H7 (cell line): ENCODE results near the gene ROS1. TPM values are rescaled to one million over a fixed set of nuclear protein-coding genes. Genes with fewer than 3 reads are reported as not detected.
"Not testable (repeated sequence)": the region's sequence is repeated elsewhere in the genome, so short reads cannot be mapped to it uniquely, and the experiment has no call there.

Source experiments
- DNase-seq: peaks from one replicate; pipeline ENCODE4 v3.0.0; 2012
- H3K27me3 ChIP-seq: 2 replicates; pipeline ENCODE4 v1.6.0; 2011; ENCODE audit warnings: mild to moderate bottlenecking, low read length; ENCODE audit not compliant: control insufficient read depth, insufficient read depth
- H3K36me3 ChIP-seq: replicated peaks from 2 replicates; pipeline ENCODE4 v1.5.1; 2011; ENCODE audit warnings: low read length; ENCODE audit not compliant: control insufficient read depth, insufficient read depth
- H3K4me3 ChIP-seq: 2 replicates; pipeline ENCODE4 v1.5.1; 2011; ENCODE audit warnings: low read depth, mild to moderate bottlenecking, control low read depth, low read length, moderate library complexity; ENCODE audit not compliant: insufficient read depth
- total RNA-seq: library from RNA; depleted of rRNA; stranded (reverse); fragments of >200 nt; shearing (Covaris generic); gene quantifications from 2 replicates; pipeline ENCODE4 v1.2.3, GENCODE V29; 2014; rRNA removed

ROS1 gene
- not detected in 2 replicates for total RNA-seq

- H3K27me3 ChIP-seq, result no peaks in the 10 kb centered on the region
- DNase-seq, result no peak
- H3K4me3 ChIP-seq, result no peak within 1 kb of the TSS
- H3K36me3 ChIP-seq, result no peaks in the 10 kb centered on the region
Observed at GRCh38 chr6:117425431-117426153, at the start of gene ROS1. Gene ROS1 (minus strand): TSS chr6:117425942. CDS start chr6:117425656, 286 bp downstream.

GRCh38 chr6:117473401-117473800, 47.7 kb upstream of the ROS1 start:
- Histone ChIP-seq H3K36me3 (no peaks in the 10 kb centered on the region), H3K27me3 (no peaks in the 10 kb centered on the region), H3K4me3 (no peak overlapping the region)
- no peak for DNase-seq

GRCh38 chr6:117472667-117473066, 46.9 kb upstream of the ROS1 start:
- Histone ChIP-seq H3K27me3 (no peaks in the 10 kb centered on the region), H3K4me3 (no peak overlapping the region), H3K36me3 (no peaks in the 10 kb centered on the region)
- no peak for DNase-seq

- Histone ChIP-seq H3K4me3 (no peak overlapping the region), H3K36me3 (no peaks in the 10 kb centered on the region), H3K27me3 (no peaks in the 10 kb centered on the region; the same call in 1 of the 2 replicates)
- no peak for DNase-seq
Observed at GRCh38 chr6:117469791-117470190, 44.0 kb upstream of the ROS1 start.

GRCh38 chr6:117469356-117469755, 43.6 kb upstream of the ROS1 start:
- no peak overlapping the region for H3K4me3 ChIP-seq
- H3K27me3 ChIP-seq, result no peaks in the 10 kb centered on the region; the same call in 1 of the 2 replicates
- DNase-seq, result no peak
- H3K36me3 ChIP-seq, result no peaks in the 10 kb centered on the region

- DNase-seq, H3K36me3 ChIP-seq, H3K27me3 ChIP-seq, H3K4me3 ChIP-seq: not testable (repeated sequence)
Observed at GRCh38 chr6:117468527-117468926, 42.8 kb upstream of the ROS1 start.

- DNase-seq, result no peak
- Histone ChIP-seq H3K36me3 (no peaks in the 10 kb centered on the region), H3K27me3 (no peaks in the 10 kb centered on the region; the same call in 1 of the 2 replicates), H3K4me3 (no peak overlapping the region)
Observed at GRCh38 chr6:117467876-117468275, 42.1 kb upstream of the ROS1 start.

GRCh38 chr6:117465691-117466090, 39.9 kb upstream of the ROS1 start:
- DNase-seq, result no peak
- Histone ChIP-seq H3K4me3 (no peak overlapping the region), H3K36me3 (no peaks in the 10 kb centered on the region), H3K27me3 (no peaks in the 10 kb centered on the region; the same call in 1 of the 2 replicates)

GRCh38 chr6:117464700-117465099, 39.0 kb upstream of the ROS1 start:
- Histone ChIP-seq H3K4me3 (no peak overlapping the region), H3K36me3 (no peaks in the 10 kb centered on the region), H3K27me3 (no peaks in the 10 kb centered on the region; the same call in 1 of the 2 replicates)
- DNase-seq, result no peak

- no peak overlapping the region for H3K4me3 ChIP-seq
- no peak for DNase-seq
Observed at GRCh38 chr6:117463762-117464665, 38.3 kb upstream of the ROS1 start.

GRCh38 chr6:117459204-117459944, 33.6 kb upstream of the ROS1 start:
- no peaks in the 10 kb centered on the region for H3K27me3 ChIP-seq
- DNase-seq, result no peak
- H3K36me3 ChIP-seq, result no peaks in the 10 kb centered on the region
- no peak overlapping the region for H3K4me3 ChIP-seq

More at GRCh38 chr6:117463762-117464665, 38.3 kb upstream of the ROS1 start:
- Histone ChIP-seq H3K27me3 (no peaks in the 10 kb centered on the region; the same call in 1 of the 2 replicates), H3K36me3 (no peaks in the 10 kb centered on the region)

GRCh38 chr6:117456998-117457397, 31.3 kb upstream of the ROS1 start:
- Histone ChIP-seq H3K27me3 (no peaks in the 10 kb centered on the region), H3K4me3 (no peak overlapping the region), H3K36me3 (no peaks in the 10 kb centered on the region)
- no peak for DNase-seq

GRCh38 chr6:117456250-117456649, 30.5 kb upstream of the ROS1 start:
- Histone ChIP-seq H3K4me3 (no peak overlapping the region), H3K27me3 (no peaks in the 10 kb centered on the region), H3K36me3 (no peaks in the 10 kb centered on the region)
- DNase-seq, result no peak

GRCh38 chr6:117451671-117452070, 25.9 kb upstream of the ROS1 start:
- H3K36me3 ChIP-seq, result no peaks in the 10 kb centered on the region
- no peak overlapping the region for H3K4me3 ChIP-seq
- DNase-seq, result no peak
- H3K27me3 ChIP-seq, result no peaks in the 10 kb centered on the region
